Panc1 (cell line): ENCODE results near the gene NAA16. TPM values are rescaled to one million over a fixed set of nuclear protein-coding genes. Genes with fewer than 3 reads are reported as not detected.

Source experiments
- ATAC-seq: fragments of 200-7000 bp; cut with Tn5 transposase; 2 replicates; pipeline ENCODE4 v1.9.1; 2020; ENCODE audit warnings: mild to moderate bottlenecking, moderate library complexity
- BruUV-seq: library from RNA; stranded (reverse); fragments of 400-500 nt; replicated peaks from 2 replicates; lab custom pipeline; 2021; lab: Mats Ljungman, UMichigan
- CTCF ChIA-PET: fragments of 300-600 bp; sonication (Branson Sonifier 250); formaldehyde crosslinking; loops from one replicate; lab custom pipeline; 2022; ENCODE audit warnings: antibody characterized with exemption; lab: Charles Lee
- POLR2A ChIA-PET: fragments of 300-600 bp; sonication (Branson Sonifier 250); formaldehyde crosslinking; loops from one replicate; lab custom pipeline; 2022; ENCODE audit warnings: antibody characterized with exemption; lab: Charles Lee
- DNase-seq: peaks from one replicate; pipeline ENCODE4 v3.0.0-alpha.2; 2010; ENCODE audit warnings: low read depth, low spot score
- H3K27ac ChIP-seq: 2 replicates; pipeline ENCODE4 v1.5.1; 2011; ENCODE audit warnings: mild to moderate bottlenecking, low read length, inconsistent platforms
- H3K27me3 ChIP-seq: fragments of 200-500 bp; sonication (Bioruptor generic); 2 replicates; pipeline ENCODE4 v1.6.0; 2014; ENCODE audit warnings: low read length, inconsistent platforms; ENCODE audit not compliant: control insufficient read depth, insufficient read depth
- H3K36me3 ChIP-seq: fragments of 200-500 bp; sonication (Bioruptor generic); 2 replicates; pipeline ENCODE4 v1.5.1; 2014; ENCODE audit warnings: inconsistent platforms, mild to moderate bottlenecking, low read length, moderate library complexity; ENCODE audit not compliant: control insufficient read depth, insufficient read depth
- H3K4me1 ChIP-seq: 2 replicates; pipeline ENCODE4 v1.5.1; 2011; ENCODE audit warnings: inconsistent platforms, mild to moderate bottlenecking, low read length, moderate library complexity; ENCODE audit not compliant: control insufficient read depth, insufficient read depth
- H3K4me3 ChIP-seq, 2 experiments: 2 replicates each; pipeline ENCODE4 v1.5.1; 2011 to 2012; ENCODE audit warnings: low read depth in 2 of 2, low read length in 2 of 2, mild to moderate bottlenecking in 2 of 2, inconsistent platforms in 1 of 2, moderate library complexity in 1 of 2
- H3K9me3 ChIP-seq: fragments of 200-500 bp; sonication (Bioruptor generic); 2 replicates; pipeline ENCODE4 v1.5.1; 2014; ENCODE audit warnings: low read depth, mild to moderate bottlenecking, inconsistent platforms, low read length, moderate library complexity; ENCODE audit not compliant: control insufficient read depth, insufficient read depth
- CTCF ChIP-seq: fragments of 450-650 bp; IDR thresholded peaks from 2 replicates; pipeline ENCODE4 v1.5.1; 2017; ENCODE audit warnings: mild to moderate bottlenecking
- POLR2AphosphoS5 ChIP-seq: IDR thresholded peaks from 2 replicates; pipeline ENCODE4 v1.6.1; 2012; ENCODE audit warnings: mild to moderate bottlenecking, low read depth, low read length, moderate library complexity
- REST ChIP-seq, 2 experiments: IDR thresholded peaks; 2 replicates each; pipeline ENCODE4 v1.6.1; 2011 to 2012; ENCODE audit warnings: low read depth in 2 of 2, control low read depth in 1 of 2, low read length in 1 of 2, mild to moderate bottlenecking in 1 of 2, moderate library complexity in 1 of 2; ENCODE audit not compliant: insufficient read depth in 1 of 2
- SIN3A ChIP-seq: IDR thresholded peaks from 2 replicates; pipeline ENCODE4 v1.6.1; 2012; ENCODE audit warnings: low read depth, mild to moderate bottlenecking, low read length, moderate library complexity, borderline replicate concordance; ENCODE audit not compliant: insufficient read depth
- TCF7L2 ChIP-seq: IDR thresholded peaks from 2 replicates; pipeline ENCODE4 v1.6.1; 2011; ENCODE audit warnings: mild to moderate bottlenecking, low read depth, low read length, inconsistent platforms
- in situ Hi-C: cut with HindIII; loops from 2 replicates; pipeline ENCODE4 v1.10.0; 2016; ENCODE audit warnings: low sequenced_read_pairs, low pct_unique_long_range_greater_than_20kb
- intact Hi-C: fragments of 100-400 bp; cut with micrococcal nuclease; formaldehyde crosslinking; loops from one replicate; pipeline ENCODE4 v1.10.0; 2022; ENCODE audit not compliant: unreplicated experiment
- total RNA-seq: library from RNA; stranded (reverse); gene quantifications from one replicate; pipeline ENCODE4 v1.2.1, GENCODE V29; 2021; ENCODE audit not compliant: unreplicated experiment

The NAA16 gene
- total RNA-seq, 1 experiment from 2014 or later = 24.2 TPM

GRCh38 chr13:41418027-41418426, 107.0 kb downstream of the NAA16 start:
- ChIA-PET POLR2A (no interaction called here), CTCF (no interaction called here)
- in situ Hi-C loops (no loop called here), intact Hi-C loops (no loop called here)
- BruUV-seq = no TSS peak
- Histone ChIP-seq H3K36me3 (no peaks in the 10 kb centered on the region), H3K9me3 (no peaks in the 10 kb centered on the region), H3K27ac (no peak overlapping the region), H3K27me3 (no peaks in the 10 kb centered on the region), H3K4me3 (no peak overlapping the region), H3K4me1 (no peaks in the 10 kb centered on the region)
- DNase-seq = no peak
- no peak for TF ChIP-seq SIN3A
- no peak for TF ChIP-seq REST (IDR thresholded peaks at IDR 0.05; ENCODE audit: insufficient read depth in 1 of 2, low read depth in 2 of 2, low read length in 1 of 2)
- TF ChIP-seq POLR2AphosphoS5 = no peak
- TF ChIP-seq TCF7L2 = no peak
- TF ChIP-seq CTCF = no peak
- no peak for ATAC-seq

GRCh38 chr13:41418731-41419130, 107.7 kb downstream of the NAA16 start:
- no peaks in the 10 kb centered on the region for H3K4me1 ChIP-seq
- intact Hi-C loops = no loop called here
- DNase-seq = no peak
- no peaks in the 10 kb centered on the region for H3K36me3 ChIP-seq
- no peak overlapping the region for H3K4me3 ChIP-seq
- TF ChIP-seq CTCF (no peak), TCF7L2 (no peak), SIN3A (no peak), POLR2AphosphoS5 (no peak), REST (IDR thresholded peaks at IDR 0.05; ENCODE audit: insufficient read depth in 1 of 2, low read depth in 2 of 2, low read length in 1 of 2) (no peak)
- in situ Hi-C loops = no loop called here
- ChIA-PET CTCF (no interaction called here), POLR2A (no interaction called here)
- H3K27me3 ChIP-seq = no peaks in the 10 kb centered on the region
- no peak overlapping the region for H3K27ac ChIP-seq
- no peak for ATAC-seq
- H3K9me3 ChIP-seq = no peaks in the 10 kb centered on the region
- no TSS peak for BruUV-seq
